Measurements from ENCODE around the gene TSPAN6. TPM values are rescaled to one million over a fixed set of nuclear protein-coding genes. Genes with fewer than 3 reads are reported as not detected.
A peak's percentile ranks its signal among the peaks of the same experiment; 100 is the strongest.

Gene TSPAN6
- total and polyA plus RNA-seq, 4 donors, result 11.7 to 56.2 (median 16.3) TPM

- Histone ChIP-seq H3K4me3 (no peak overlapping the region), H3K36me3 (ENCODE audit: control insufficient read depth in 4 of 4, insufficient read depth in 4 of 4, low read length in 4 of 4) (no peaks in the 10 kb centered on the region), H3K27ac (ENCODE audit: low read depth in 1 of 2, low read length in 1 of 2) (no peak overlapping the region), H3K9ac (ENCODE audit: insufficient read depth in 1 of 2, low read length in 2 of 2) (no peak overlapping the region), H3K4me1 (ENCODE audit: control insufficient read depth in 5 of 5, insufficient read depth in 5 of 5, low read length in 5 of 5) (peaks cover 0 to 2% (median 0%) of the 10 kb centered on the region in 5 donors), H3K9me3 (ENCODE audit: control insufficient read depth in 4 of 4, insufficient read depth in 3 of 4, low read length in 3 of 4) (no peaks in the 10 kb centered on the region), H3K27me3 (ENCODE audit: control insufficient read depth in 3 of 3, insufficient read depth in 3 of 3, low read length in 2 of 3) (peaks cover 0 to 22% (median 5%) of the 10 kb centered on the region in 3 donors)
- TF ChIP-seq, protein P1, sequence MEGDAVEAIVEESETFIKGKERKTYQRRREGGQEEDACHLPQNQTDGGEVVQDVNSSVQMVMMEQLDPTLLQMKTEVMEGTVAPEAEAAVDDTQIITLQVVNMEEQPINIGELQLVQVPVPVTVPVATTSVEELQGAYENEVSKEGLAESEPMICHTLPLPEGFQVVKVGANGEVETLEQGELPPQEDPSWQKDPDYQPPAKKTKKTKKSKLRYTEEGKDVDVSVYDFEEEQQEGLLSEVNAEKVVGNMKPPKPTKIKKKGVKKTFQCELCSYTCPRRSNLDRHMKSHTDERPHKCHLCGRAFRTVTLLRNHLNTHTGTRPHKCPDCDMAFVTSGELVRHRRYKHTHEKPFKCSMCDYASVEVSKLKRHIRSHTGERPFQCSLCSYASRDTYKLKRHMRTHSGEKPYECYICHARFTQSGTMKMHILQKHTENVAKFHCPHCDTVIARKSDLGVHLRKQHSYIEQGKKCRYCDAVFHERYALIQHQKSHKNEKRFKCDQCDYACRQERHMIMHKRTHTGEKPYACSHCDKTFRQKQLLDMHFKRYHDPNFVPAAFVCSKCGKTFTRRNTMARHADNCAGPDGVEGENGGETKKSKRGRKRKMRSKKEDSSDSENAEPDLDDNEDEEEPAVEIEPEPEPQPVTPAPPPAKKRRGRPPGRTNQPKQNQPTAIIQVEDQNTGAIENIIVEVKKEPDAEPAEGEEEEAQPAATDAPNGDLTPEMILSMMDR (IDR thresholded peaks at IDR 0.05; ENCODE audit: control extremely low read depth, extremely low read depth), result no peak
- peak in 2 of 3 donors; percentile 19 to 24 for DNase-seq
- WGBS, 2 donors, result 51 to 74% methylated on average over 2 of the region's 2 CpGs
- no peak for ATAC-seq (ENCODE audit: insufficient read depth, low FRiP score)
These were observed 40.0 kb downstream of the TSPAN6 start for GRCh38 chrX:100596601-100597000.

DNA sequence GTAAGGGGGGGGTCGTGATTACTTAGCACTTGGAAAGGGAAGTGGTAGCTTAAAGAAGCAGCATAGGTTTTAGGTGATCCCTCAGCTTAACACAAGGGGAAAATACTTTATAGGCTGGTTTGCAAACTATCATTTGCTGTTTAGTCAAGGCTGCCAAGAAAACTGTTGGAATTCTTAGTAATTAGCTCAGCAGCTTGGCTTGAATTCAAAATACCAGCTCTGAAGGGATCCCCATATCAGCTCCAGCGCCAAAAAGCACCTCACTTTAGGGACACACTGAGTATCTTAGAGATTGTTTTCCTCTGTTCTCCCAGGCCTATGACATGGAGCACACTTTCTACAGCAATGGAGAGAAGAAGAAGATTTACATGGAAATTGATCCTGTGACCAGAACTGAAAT is 43.0 kb downstream of the TSPAN6 start:
- WGBS, 2 donors, result 10 to 28% methylated on average over 2 of the region's 2 CpGs
- ATAC-seq (ENCODE audit: insufficient read depth, low FRiP score) (no peak), DNase-seq (peak in 2 of 3 donors; percentile 46 to 55)

GRCh38 chrX:100593126-100593525 is 43.5 kb downstream of the TSPAN6 start:
- Histone ChIP-seq H3K36me3 (ENCODE audit: control insufficient read depth in 4 of 4, insufficient read depth in 4 of 4, low read length in 4 of 4) (no peaks in the 10 kb centered on the region), H3K9ac (ENCODE audit: insufficient read depth in 1 of 2, low read length in 2 of 2) (no peak overlapping the region), H3K27ac (ENCODE audit: low read depth in 1 of 2, low read length in 1 of 2) (no peak overlapping the region), H3K9me3 (ENCODE audit: control insufficient read depth in 4 of 4, insufficient read depth in 3 of 4, low read length in 3 of 4) (no peaks in the 10 kb centered on the region), H3K4me1 (ENCODE audit: control insufficient read depth in 5 of 5, insufficient read depth in 5 of 5, low read length in 5 of 5) (peaks cover 0 to 2% (median 0%) of the 10 kb centered on the region in 5 donors), H3K27me3 (ENCODE audit: control insufficient read depth in 3 of 3, insufficient read depth in 3 of 3, low read length in 2 of 3) (peaks cover 5 to 11% (median 8%) of the 10 kb centered on the region in 3 donors), H3K4me3 (no peak overlapping the region)
- WGBS, 2 donors, result 40 to 58% methylated on average over 2 of the region's 2 CpGs
- DNase-seq (peak in 2 of 3 donors; percentile 13 to 22), ATAC-seq (ENCODE audit: insufficient read depth, low FRiP score) (no peak)
- TF ChIP-seq, protein P1 (IDR thresholded peaks at IDR 0.05; ENCODE audit: control extremely low read depth, extremely low read depth), result no peak

More for the DNA sequence above, 43.0 kb downstream of the TSPAN6 start:
- H3K9ac ChIP-seq (ENCODE audit: insufficient read depth in 1 of 2, low read length in 2 of 2), result no peak overlapping the region
- H3K4me1 ChIP-seq (ENCODE audit: control insufficient read depth in 5 of 5, insufficient read depth in 5 of 5, low read length in 5 of 5), result peaks cover 0 to 2% (median 0%) of the 10 kb centered on the region in 5 donors
- H3K36me3 ChIP-seq (ENCODE audit: control insufficient read depth in 4 of 4, insufficient read depth in 4 of 4, low read length in 4 of 4), result no peaks in the 10 kb centered on the region
- H3K27ac ChIP-seq (ENCODE audit: low read depth in 1 of 2, low read length in 1 of 2), result no peak overlapping the region
- H3K9me3 ChIP-seq (ENCODE audit: control insufficient read depth in 4 of 4, insufficient read depth in 3 of 4, low read length in 3 of 4), result no peaks in the 10 kb centered on the region
- H3K27me3 ChIP-seq (ENCODE audit: control insufficient read depth in 3 of 3, insufficient read depth in 3 of 3, low read length in 2 of 3), result peaks cover 5 to 12% (median 8%) of the 10 kb centered on the region in 3 donors
- no peak overlapping the region for H3K4me3 ChIP-seq
- TF ChIP-seq, protein P1 (IDR thresholded peaks at IDR 0.05; ENCODE audit: control extremely low read depth, extremely low read depth), result no peak

Measured in lung (tissue), 12 donors.